Activated B cell treated with CpG ODN at 0.5 μM for 24 hours (primary cell): ENCODE results near the gene CYP27A1. TPM values are rescaled to one million over a fixed set of nuclear protein-coding genes. Genes with fewer than 3 reads are reported as not detected.
A peak's percentile ranks its signal among the peaks of the same experiment; 100 is the strongest.

ENCODE experiments used
- ATAC-seq: fragments of 200-7000 bp; cut with Tn5 transposase; one replicate; pipeline ENCODE4 v1.10.0; 2021; ENCODE audit warnings: low read depth, mild to moderate bottlenecking, moderate library complexity
- CTCF ChIA-PET: fragments of 350-600 bp; sonication (Branson Sonifier 250); formaldehyde crosslinking; loops from one replicate; lab custom pipeline; 2021; ENCODE audit warnings: antibody characterized with exemption; lab: Charles Lee
- POLR2A ChIA-PET: fragments of 350-600 bp; sonication (Branson Sonifier 250); formaldehyde crosslinking; loops from one replicate; lab custom pipeline; 2021; ENCODE audit warnings: antibody characterized with exemption; lab: Charles Lee
- DNase-seq: peaks from one replicate; pipeline ENCODE4 v3.0.0; 2022
- H3K27ac Mint-ChIP-seq: one replicate; pipeline ENCODE4 v1.8.0; 2020; ENCODE audit warnings: mixed read lengths
- H3K27me3 Mint-ChIP-seq: one replicate; pipeline ENCODE4 v1.8.0; 2021; ENCODE audit warnings: mixed read lengths
- H3K36me3 Mint-ChIP-seq: one replicate; pipeline ENCODE4 v1.8.0; 2021; ENCODE audit warnings: low read depth, mixed read lengths
- H3K4me1 Mint-ChIP-seq: one replicate; pipeline ENCODE4 v1.8.0; 2021; ENCODE audit warnings: mixed read lengths
- H3K4me3 Mint-ChIP-seq: one replicate; pipeline ENCODE4 v1.8.0; 2020; ENCODE audit warnings: mild to moderate bottlenecking, mixed read lengths
- H3K9me3 Mint-ChIP-seq: one replicate; pipeline ENCODE4 v1.8.0; 2020; ENCODE audit warnings: mixed read lengths
- intact Hi-C: fragments of 100-400 bp; cut with micrococcal nuclease; formaldehyde crosslinking; loops from one replicate; pipeline ENCODE4 v1.15.1; 2024
- total RNA-seq: library from RNA; stranded (reverse); gene quantifications from 2 replicates; pipeline ENCODE4 v1.2.3, GENCODE V29; 2022
- TF ChIP-seq, protein P1 (sequence below): fragments of 200-600 bp; IDR thresholded peaks from one replicate; pipeline ENCODE4 v1.8.0; 2022; ENCODE audit warnings: antibody characterized with exemption, mild to moderate bottlenecking

CYP27A1 gene
- 0.49 and 0.55 TPM in 2 replicates for total RNA-seq

DNA sequence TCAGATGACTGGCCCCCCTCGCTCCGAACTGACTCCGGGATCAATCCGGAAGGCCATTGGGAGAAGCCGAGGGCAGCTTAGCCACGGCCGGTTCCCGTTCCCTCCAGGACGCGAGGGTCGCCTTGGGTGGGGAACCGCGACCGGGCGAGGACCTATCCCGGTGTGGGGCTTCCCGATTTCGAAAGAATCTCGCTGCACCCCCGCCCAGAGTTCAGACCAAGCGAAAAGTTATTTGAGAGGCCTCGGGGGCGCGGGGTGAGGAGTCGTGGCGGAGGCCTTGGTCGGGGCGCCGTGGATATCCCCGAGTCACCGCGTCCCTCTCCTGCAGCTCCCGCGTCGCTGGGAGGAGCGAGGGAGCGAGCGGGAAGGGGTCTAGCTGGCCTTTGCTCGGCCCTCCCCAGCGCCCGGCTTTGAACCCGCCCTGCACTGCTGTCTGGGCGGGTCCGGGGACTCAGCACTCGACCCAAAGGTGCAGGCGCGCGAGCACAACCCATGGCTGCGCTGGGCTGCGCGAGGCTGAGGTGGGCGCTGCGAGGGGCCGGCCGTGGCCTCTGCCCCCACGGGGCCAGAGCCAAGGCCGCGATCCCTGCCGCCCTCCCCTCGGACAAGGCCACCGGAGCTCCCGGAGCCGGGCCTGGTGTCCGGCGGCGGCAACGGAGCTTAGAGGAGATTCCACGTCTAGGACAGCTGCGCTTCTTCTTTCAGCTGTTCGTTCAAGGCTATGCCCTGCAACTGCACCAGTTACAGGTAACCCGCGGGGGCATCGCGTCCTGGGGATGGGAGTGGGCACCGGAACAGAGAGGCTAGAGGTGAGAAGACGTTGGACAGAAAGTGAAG lies at the start of gene CYP27A1:
Gene CYP27A1 (plus strand): TSS at position 457 of the 837 bp plus-strand sequence. CDS start 36 bp downstream, at position 493.
- DNase-seq: no peak
- no peak for ATAC-seq
- intact Hi-C loops: no loop called here
- no peak within 1 kb of the TSS for H3K27ac Mint-ChIP-seq
- H3K27me3 Mint-ChIP-seq: peaks cover 54% of the 10 kb centered on the region
- peaks cover 4% of the 10 kb centered on the region for H3K36me3 Mint-ChIP-seq
- H3K9me3 Mint-ChIP-seq: peaks cover 12% of the 10 kb centered on the region
- peaks cover 3% of the 10 kb centered on the region for H3K4me1 Mint-ChIP-seq
- H3K4me3 Mint-ChIP-seq: no peak within 1 kb of the TSS
- ChIA-PET POLR2A (no interaction called here), CTCF (no interaction called here)
- TF ChIP-seq, protein P1, sequence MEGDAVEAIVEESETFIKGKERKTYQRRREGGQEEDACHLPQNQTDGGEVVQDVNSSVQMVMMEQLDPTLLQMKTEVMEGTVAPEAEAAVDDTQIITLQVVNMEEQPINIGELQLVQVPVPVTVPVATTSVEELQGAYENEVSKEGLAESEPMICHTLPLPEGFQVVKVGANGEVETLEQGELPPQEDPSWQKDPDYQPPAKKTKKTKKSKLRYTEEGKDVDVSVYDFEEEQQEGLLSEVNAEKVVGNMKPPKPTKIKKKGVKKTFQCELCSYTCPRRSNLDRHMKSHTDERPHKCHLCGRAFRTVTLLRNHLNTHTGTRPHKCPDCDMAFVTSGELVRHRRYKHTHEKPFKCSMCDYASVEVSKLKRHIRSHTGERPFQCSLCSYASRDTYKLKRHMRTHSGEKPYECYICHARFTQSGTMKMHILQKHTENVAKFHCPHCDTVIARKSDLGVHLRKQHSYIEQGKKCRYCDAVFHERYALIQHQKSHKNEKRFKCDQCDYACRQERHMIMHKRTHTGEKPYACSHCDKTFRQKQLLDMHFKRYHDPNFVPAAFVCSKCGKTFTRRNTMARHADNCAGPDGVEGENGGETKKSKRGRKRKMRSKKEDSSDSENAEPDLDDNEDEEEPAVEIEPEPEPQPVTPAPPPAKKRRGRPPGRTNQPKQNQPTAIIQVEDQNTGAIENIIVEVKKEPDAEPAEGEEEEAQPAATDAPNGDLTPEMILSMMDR: no peak

DNA sequence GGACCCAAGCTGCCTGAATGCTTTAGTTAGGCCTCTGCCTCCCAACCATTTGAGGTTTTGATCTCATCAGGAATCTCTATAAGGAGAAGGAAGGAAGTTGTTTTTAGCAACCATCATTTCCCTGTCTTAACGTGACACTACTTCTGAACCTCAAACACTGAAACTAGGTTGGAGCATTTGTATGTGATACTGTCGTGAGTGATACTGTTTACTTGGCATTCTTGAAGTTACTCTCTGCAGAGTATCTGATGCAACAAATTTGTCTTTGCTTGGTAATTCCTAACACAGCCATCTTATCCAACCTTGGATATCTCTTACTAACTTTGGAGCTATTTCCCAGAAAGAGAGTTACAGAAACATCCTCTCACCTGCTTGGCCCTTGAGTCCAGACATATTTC lies 49.2 kb upstream of the CYP27A1 start:
- intact Hi-C loops: no loop called here
- ChIA-PET POLR2A (no interaction called here), CTCF (no interaction called here)
- ATAC-seq: no peak
- H3K36me3 Mint-ChIP-seq: peaks cover 55% of the 10 kb centered on the region
- H3K4me1 Mint-ChIP-seq: peaks cover 12% of the 10 kb centered on the region
- TF ChIP-seq, protein P1: no peak
- peaks cover 1% of the 10 kb centered on the region for H3K9me3 Mint-ChIP-seq
- no peak overlapping the region for H3K4me3 Mint-ChIP-seq
- DNase-seq: no peak
- no peaks in the 10 kb centered on the region for H3K27me3 Mint-ChIP-seq
- H3K27ac Mint-ChIP-seq: no peak overlapping the region

DNA sequence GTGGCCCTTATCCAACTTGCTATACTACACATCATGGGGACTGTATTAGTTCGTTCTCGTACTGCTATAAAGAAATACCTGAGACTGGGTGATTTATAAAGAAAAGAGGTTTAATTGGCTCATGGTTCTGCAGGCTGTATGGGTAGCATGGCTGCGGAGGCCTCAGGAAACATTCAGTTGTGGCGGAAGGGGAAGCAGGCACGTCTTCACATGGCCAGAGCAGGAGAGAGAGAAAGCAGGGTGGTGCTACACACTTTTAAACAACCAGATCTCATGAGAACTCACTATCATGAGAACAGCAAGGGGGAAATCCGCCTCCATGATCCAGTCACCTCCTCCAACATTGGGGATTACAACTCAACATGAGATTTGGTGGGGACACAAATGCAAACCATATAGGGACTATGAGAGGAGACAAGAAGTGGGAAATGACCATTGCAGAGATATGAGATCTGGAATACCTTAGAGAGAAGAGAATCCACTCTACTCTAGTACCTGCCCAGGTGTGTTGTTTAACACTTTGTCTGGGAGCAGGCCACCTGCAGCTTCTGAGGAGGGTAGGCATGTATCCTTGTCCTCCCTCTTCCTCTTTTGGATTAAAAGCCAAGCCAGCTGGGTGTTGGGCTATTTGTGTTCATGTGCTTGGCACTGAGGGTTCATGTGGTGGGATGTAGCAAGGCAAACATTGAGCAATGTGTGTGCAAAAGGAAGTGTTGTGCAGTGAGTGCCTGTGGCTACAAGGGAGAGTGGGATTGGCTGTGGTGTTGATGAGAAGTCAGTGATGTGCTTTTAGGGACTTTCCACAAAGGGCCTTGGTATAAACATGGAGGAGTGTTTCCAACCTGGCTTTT lies 48.6 kb upstream of the CYP27A1 start:
- no peak for DNase-seq
- H3K4me3 Mint-ChIP-seq: no peak overlapping the region
- no peaks in the 10 kb centered on the region for H3K27me3 Mint-ChIP-seq
- intact Hi-C loops: no loop called here
- peaks cover 60% of the 10 kb centered on the region for H3K36me3 Mint-ChIP-seq
- CTCF ChIA-PET: no interaction called here
- POLR2A ChIA-PET: no interaction called here
- ATAC-seq: no peak
- H3K4me1 Mint-ChIP-seq: peaks cover 12% of the 10 kb centered on the region
- H3K27ac Mint-ChIP-seq: peak overlapping the region; percentile 2
- H3K9me3 Mint-ChIP-seq: no peaks in the 10 kb centered on the region
- TF ChIP-seq, protein P1: no peak

DNA sequence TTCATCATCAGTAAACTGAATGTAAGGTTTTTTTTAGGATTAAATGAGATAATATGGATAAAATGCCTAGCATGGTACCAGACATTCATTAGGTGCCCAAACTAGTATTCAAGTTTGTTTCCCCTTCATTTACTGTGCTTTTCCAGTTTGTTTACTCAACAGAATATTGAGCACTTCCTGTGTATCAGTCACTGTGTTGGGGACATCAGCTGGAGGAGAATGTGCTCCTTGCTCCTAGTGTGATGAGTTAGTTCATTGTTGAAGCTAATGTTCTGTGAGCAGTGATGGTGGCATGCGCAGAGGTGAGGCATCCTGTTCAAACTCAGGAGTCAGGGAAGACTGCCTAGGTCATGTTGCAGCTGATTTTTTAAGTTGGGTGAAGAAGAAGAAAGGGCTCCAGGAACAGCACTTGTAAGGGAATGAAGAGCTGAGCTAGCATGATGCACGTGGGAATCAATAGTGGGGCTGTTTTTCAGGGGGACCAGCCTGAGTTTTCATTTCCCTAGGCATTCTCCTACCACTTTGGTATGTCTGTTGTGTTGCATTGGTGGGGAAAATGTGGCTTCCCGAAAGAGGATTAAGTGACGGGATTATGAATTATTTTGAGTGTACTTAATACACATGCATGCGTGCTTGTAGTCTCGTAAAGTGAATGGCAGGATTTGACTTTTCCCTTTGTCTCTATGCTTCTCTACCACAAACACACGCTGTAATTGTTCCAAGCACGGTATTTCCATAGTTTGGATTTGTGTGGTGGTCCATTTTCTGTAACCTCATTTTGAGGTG lies 47.6 kb upstream of the CYP27A1 start:
- Mint-ChIP-seq H3K36me3 (peaks cover 65% of the 10 kb centered on the region), H3K4me3 (no peak overlapping the region), H3K9me3 (no peaks in the 10 kb centered on the region), H3K4me1 (peaks cover 12% of the 10 kb centered on the region), H3K27ac (no peak overlapping the region), H3K27me3 (no peaks in the 10 kb centered on the region)
- ChIA-PET POLR2A (no interaction called here), CTCF (no interaction called here)
- DNase-seq (no peak), ATAC-seq (no peak)
- TF ChIP-seq, protein P1: no peak
- intact Hi-C loops: no loop called here
